Ishikawa (cell line): ENCODE data around the gene BET1.

ENCODE experiments used
- CEBPB ChIP-seq: IDR thresholded peaks from 2 replicates; pipeline ENCODE4 v1.6.1; 2012
- CREB1 ChIP-seq: IDR thresholded peaks from 2 replicates; pipeline ENCODE4 v1.6.1; 2012; ENCODE audit warnings: low read depth
- EGR1 ChIP-seq: IDR thresholded peaks from 2 replicates; pipeline ENCODE4 v1.6.1; 2012
- EP300 ChIP-seq: IDR thresholded peaks from 2 replicates; pipeline ENCODE4 v1.6.1; 2012; ENCODE audit warnings: borderline replicate concordance
- FOXM1 ChIP-seq: IDR thresholded peaks from 2 replicates; pipeline ENCODE4 v1.6.1; 2012; ENCODE audit warnings: low read depth, borderline replicate concordance
- MAX ChIP-seq: IDR thresholded peaks from 2 replicates; pipeline ENCODE4 v1.6.1; 2012
- NFIC ChIP-seq: IDR thresholded peaks from 2 replicates; pipeline ENCODE4 v1.6.1; 2012
- RAD21 ChIP-seq: IDR thresholded peaks from 2 replicates; pipeline ENCODE4 v1.6.1; 2012; ENCODE audit warnings: low read depth
- REST ChIP-seq: IDR thresholded peaks from 2 replicates; pipeline ENCODE4 v1.6.1; 2012; ENCODE audit warnings: low read depth, mild to moderate bottlenecking
- TAF1 ChIP-seq: IDR thresholded peaks from 2 replicates; pipeline ENCODE4 v1.6.1; 2012; ENCODE audit warnings: low read depth, mild to moderate bottlenecking
- TCF12 ChIP-seq: IDR thresholded peaks from 2 replicates; pipeline ENCODE4 v1.6.1; 2012; ENCODE audit warnings: low read depth
- TEAD4 ChIP-seq: IDR thresholded peaks from 2 replicates; pipeline ENCODE4 v1.6.1; 2012
- USF1 ChIP-seq: IDR thresholded peaks from 2 replicates; pipeline ENCODE4 v1.6.1; 2012
- YY1 ChIP-seq: IDR thresholded peaks from 2 replicates; pipeline ENCODE4 v1.6.1; 2012; ENCODE audit warnings: low read depth
- ZBTB7A ChIP-seq: IDR thresholded peaks from 2 replicates; pipeline ENCODE4 v1.6.1; 2012; ENCODE audit warnings: low read depth

Gene BET1

GRCh38 chr7:94049615-94050014, 45.5 kb upstream of the BET1 start:
- TF ChIP-seq CREB1 (no peak), TCF12 (no peak), FOXM1 (no peak), REST (no peak), TEAD4 (no peak), ZBTB7A (no peak), EGR1 (no peak), MAX (no peak), NFIC (no peak), CEBPB (no peak), RAD21 (no peak), TAF1 (no peak), EP300 (no peak), USF1 (no peak), YY1 (no peak)

GRCh38 chr7:94048755-94049154, 44.6 kb upstream of the BET1 start:
- TF ChIP-seq REST (no peak), CEBPB (no peak), EP300 (no peak), TAF1 (no peak), ZBTB7A (no peak), EGR1 (no peak), TEAD4 (no peak), MAX (no peak), USF1 (no peak), NFIC (no peak), TCF12 (no peak), FOXM1 (no peak), YY1 (no peak), CREB1 (no peak), RAD21 (no peak)

GRCh38 chr7:94047956-94048355, 43.8 kb upstream of the BET1 start:
- TF ChIP-seq FOXM1 (no peak), CEBPB (no peak), NFIC (no peak), REST (no peak), RAD21 (no peak), CREB1 (no peak), TCF12 (no peak), TAF1 (no peak), EGR1 (no peak)

GRCh38 chr7:94045581-94045980, 41.4 kb upstream of the BET1 start:
- TF ChIP-seq RAD21 (no peak), EP300 (no peak), TEAD4 (no peak), FOXM1 (no peak), REST (no peak), TAF1 (no peak), CREB1 (no peak), CEBPB (no peak), NFIC (no peak), EGR1 (no peak), ZBTB7A (no peak)
